HG03457 (cell line): ENCODE results near the gene CCDC3.

Source experiments
- ATAC-seq: cut with Tn5 transposase; IDR thresholded peaks from one replicate; pipeline ENCODE4 v1.9.1; 2021; ENCODE audit warnings: moderate number of reproducible peaks; ENCODE audit not compliant: unreplicated experiment

Gene CCDC3

DNA sequence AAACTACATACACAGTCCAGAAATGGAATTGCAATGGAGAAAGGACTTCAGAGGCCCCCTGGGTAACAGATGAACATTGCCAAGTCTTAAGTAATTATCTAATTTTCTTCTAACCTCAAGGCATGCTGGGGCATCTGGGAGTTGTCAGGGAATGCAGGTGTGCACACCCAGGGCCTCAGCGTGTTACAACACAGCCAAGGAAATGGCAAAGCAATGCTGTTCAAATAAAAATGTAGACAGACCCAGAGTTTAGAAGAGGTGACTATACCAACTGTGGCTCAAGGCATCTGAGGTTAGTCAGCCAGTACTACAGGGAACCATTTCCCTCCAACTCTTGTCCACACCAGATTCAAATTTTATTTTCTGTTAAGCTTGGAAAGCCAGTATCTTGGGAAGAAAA is 73.6 kb downstream of the CCDC3 start:
- ATAC-seq, result no peak

GRCh38 chr10:12925845-12926244 is 75.7 kb downstream of the CCDC3 start:
- ATAC-seq, result no peak

- no peak for ATAC-seq
Observed at GRCh38 chr10:12924911-12925310, 76.6 kb downstream of the CCDC3 start.

GRCh38 chr10:12922117-12922900 is 79.2 kb downstream of the CCDC3 start:
- ATAC-seq, result no peak

- ATAC-seq, result no peak
Observed at GRCh38 chr10:12921163-12921562, 80.3 kb downstream of the CCDC3 start.

GRCh38 chr10:12919574-12919973 is 81.9 kb downstream of the CCDC3 start:
- no peak for ATAC-seq

- no peak for ATAC-seq
Observed at GRCh38 chr10:12916587-12916986, 84.9 kb downstream of the CCDC3 start.

- ATAC-seq, result no peak
Observed at GRCh38 chr10:12915637-12916168, 85.8 kb downstream of the CCDC3 start.

DNA sequence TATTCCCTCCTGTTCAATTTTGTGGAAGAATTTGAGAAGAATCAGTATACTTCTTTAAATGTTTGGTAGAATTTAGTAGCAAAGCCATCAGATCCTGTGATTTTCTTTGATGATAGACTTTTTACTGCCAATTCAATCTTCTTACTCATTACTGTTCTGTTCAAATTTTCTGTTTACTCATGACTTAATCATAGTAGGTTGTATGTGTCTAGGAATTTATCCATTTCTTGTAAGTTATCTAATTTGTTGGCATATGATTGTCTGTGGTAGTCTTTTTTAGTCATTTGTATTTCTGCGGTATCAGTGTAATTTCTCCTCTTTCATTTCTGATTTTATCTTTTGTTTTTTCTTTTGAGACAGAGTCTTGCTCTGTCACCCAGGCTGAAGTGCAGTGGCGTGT is 87.4 kb downstream of the CCDC3 start:
- no peak for ATAC-seq

- ATAC-seq, result no peak
Observed at GRCh38 chr10:12911795-12912194, 89.7 kb downstream of the CCDC3 start.

- no peak for ATAC-seq
Observed at GRCh38 chr10:12910835-12911234, 90.7 kb downstream of the CCDC3 start.

GRCh38 chr10:12909836-12910185 is 91.7 kb downstream of the CCDC3 start:
- no peak for ATAC-seq

- no peak for ATAC-seq
Observed at GRCh38 chr10:12909182-12909835, 92.2 kb downstream of the CCDC3 start.

DNA sequence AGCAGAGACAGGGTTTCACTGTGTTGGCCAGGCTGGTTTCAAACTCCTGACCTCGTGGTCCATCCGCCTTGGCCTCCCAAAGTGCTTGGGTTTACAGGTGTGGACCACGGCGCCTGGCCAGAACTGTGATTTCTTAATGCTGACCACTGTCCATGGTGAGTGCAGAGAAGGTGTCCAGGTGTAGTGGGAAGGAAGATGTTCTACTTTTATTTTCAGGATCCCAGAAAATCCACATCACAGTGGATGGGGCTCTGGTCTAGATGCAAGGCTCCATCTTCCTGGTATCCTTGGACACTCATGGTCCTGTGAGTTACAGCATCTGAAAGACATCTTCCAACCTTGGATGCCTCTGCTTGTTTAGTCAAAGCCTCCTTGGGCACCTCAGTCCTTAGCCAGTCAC is 92.7 kb downstream of the CCDC3 start:
- ATAC-seq, result no peak

GRCh38 chr10:12907656-12908055 is 93.9 kb downstream of the CCDC3 start:
- no peak for ATAC-seq

GRCh38 chr10:12906051-12906541 is 95.4 kb downstream of the CCDC3 start:
- ATAC-seq, result no peak

- no peak for ATAC-seq
Observed at GRCh38 chr10:12905067-12905466, 96.4 kb downstream of the CCDC3 start.

- ATAC-seq, result no peak
Observed at GRCh38 chr10:12902851-12903358, 98.6 kb downstream of the CCDC3 start.

DNA sequence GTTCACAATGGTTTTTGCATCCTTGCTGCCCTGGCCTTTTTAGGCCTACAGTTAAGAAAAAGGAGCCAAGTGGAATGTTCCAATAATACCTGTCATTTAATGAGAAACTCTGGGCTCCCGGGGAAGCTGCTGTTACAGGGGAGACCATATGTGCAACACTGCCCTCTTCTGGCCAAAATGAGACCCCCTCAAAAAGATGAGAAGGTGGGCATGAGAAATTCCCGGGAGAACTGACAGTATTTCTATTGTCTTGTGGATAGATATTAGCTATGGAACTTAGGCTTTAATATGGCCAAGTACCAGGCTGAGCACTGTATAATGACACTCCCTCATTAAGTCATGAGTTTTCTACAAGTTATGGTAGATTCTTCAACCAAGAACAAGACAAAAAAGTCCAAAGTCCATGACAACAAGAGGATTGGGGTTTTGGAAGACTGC is 99.4 kb downstream of the CCDC3 start:
- no peak for ATAC-seq

DNA sequence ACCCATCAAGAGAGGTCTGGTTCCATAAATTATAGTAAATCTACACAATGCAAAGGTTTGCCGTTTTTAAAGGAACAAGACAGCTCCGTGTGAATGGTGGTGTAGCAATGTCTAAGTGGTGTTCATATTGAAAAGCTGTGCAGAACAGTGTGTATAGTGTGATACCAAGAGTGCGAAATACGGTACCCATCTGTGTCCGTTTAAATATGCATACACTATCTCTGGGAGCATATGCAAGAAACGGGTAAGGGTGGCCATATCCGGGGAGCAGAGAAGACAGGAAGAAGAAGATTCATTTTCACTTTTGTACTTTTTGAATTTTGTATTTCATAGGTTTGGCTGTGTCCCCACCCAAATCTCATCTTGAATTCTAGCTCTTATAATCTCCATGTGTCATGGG is 102.0 kb downstream of the CCDC3 start:
- ATAC-seq, result no peak

GRCh38 chr10:12898271-12898670 is 103.2 kb downstream of the CCDC3 start:
- ATAC-seq, result no peak

DNA sequence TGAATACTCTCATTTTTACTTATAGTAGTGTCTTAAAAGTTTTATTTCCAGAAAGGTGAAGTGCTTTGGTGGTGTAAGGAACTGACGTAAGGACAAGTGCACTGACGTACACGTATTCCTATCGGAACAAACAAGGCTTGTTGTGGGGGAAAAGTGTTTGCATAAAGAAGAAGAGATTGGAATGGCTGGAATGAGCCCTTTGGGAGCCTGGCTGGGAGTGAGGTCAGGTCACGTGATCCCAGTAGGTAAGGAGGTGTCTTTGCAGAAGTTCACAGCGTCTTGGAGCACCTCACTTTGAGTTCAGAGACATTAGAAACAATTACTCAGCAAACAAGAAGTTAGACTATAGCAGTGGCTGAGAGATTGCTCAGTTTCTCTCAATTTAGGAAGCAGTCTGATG is 104.2 kb downstream of the CCDC3 start:
- ATAC-seq, result no peak
